B cell (primary cell): ENCODE data around the gene TAF1B. TPM values are rescaled to one million over a fixed set of nuclear protein-coding genes. Genes with fewer than 3 reads are reported as not detected.

Experiments
- ATAC-seq: fragments of 200-7000 bp; cut with Tn5 transposase; one replicate; pipeline ENCODE4 v1.10.0; 2021; ENCODE audit warnings: low read depth, mild to moderate bottlenecking, moderate number of reproducible peaks, moderate library complexity
- CTCF ChIA-PET: fragments of 350-600 bp; sonication (Branson Sonifier 250); formaldehyde crosslinking; loops from one replicate; lab custom pipeline; 2021; ENCODE audit warnings: antibody characterized with exemption, inconsistent platforms; lab: Charles Lee
- POLR2A ChIA-PET: fragments of 350-600 bp; sonication (Branson Sonifier 250); formaldehyde crosslinking; loops from one replicate; lab custom pipeline; 2021; ENCODE audit warnings: antibody characterized with exemption; lab: Charles Lee
- DNase-seq: peaks from one replicate; pipeline ENCODE4 v3.0.0; 2013
- H2AFZ ChIP-seq: 2 replicates; pipeline ENCODE4 v1.6.1; 2012; ENCODE audit warnings: mild to moderate bottlenecking, low read depth, low read length; ENCODE audit not compliant: insufficient read depth, poor library complexity, severe bottlenecking
- H3K27ac ChIP-seq, 2 donors: 1 replicate in 1 of 2; 2 replicates in 1 of 2; pipeline ENCODE4 v1.5.1; 2012 to 2013; ENCODE audit warnings: low read length in 2 of 2, mild to moderate bottlenecking in 2 of 2, moderate library complexity in 1 of 2
- H3K27me3 ChIP-seq, 4 experiments: fragments of 200-600 bp in 1 of 4; sonication (generic) in 1 of 4; replicated peaks in 1 of 4; 1 replicate in 2 of 4; 2 replicates in 2 of 4; pipeline versions ENCODE4 v1.6.1 to v1.7.0; 2013 to 2016; ENCODE audit warnings: low read length in 3 of 4, mild to moderate bottlenecking in 2 of 4, mixed read lengths in 1 of 4, moderate library complexity in 1 of 4; ENCODE audit not compliant: insufficient read depth in 4 of 4, control insufficient read depth in 3 of 4; ENCODE audit errors: control extremely low read depth in 1 of 4
- H3K36me3 ChIP-seq, 2 experiments: replicated peaks in 1 of 2; 1 replicate in 1 of 2; 2 replicates in 1 of 2; pipeline versions ENCODE4 v1.6.1 to v1.7.1; 2013; ENCODE audit warnings: low read length in 1 of 2; ENCODE audit not compliant: insufficient read depth in 2 of 2, control insufficient read depth in 1 of 2; ENCODE audit errors: control extremely low read depth in 1 of 2, extremely low read depth in 1 of 2
- H3K4me1 ChIP-seq, 2 donors: fragments of 200-600 bp in 1 of 2; sonication (generic) in 1 of 2; 1 replicate in 1 of 2; 2 replicates in 1 of 2; pipeline versions ENCODE4 v1.5.1 to v1.6.1; 2013 to 2017; ENCODE audit warnings: low read length in 2 of 2; ENCODE audit not compliant: control insufficient read depth in 2 of 2, insufficient read depth in 2 of 2
- H3K4me2 ChIP-seq: replicated peaks from 2 replicates; pipeline ENCODE3; 2012; ENCODE audit warnings: mild to moderate bottlenecking, low read depth, low read length; ENCODE audit not compliant: poor library complexity, severe bottlenecking
- H3K4me3 ChIP-seq, 5 experiments: fragments of 200-600 bp in 1 of 5; sonication (generic) in 1 of 5; 1 replicate in 3 of 5; 2 replicates in 2 of 5; pipeline versions ENCODE4 v1.5.1 to v1.7.0; 2011 to 2016; ENCODE audit warnings: low read length in 4 of 5, mild to moderate bottlenecking in 4 of 5, low read depth in 2 of 5, control low read depth in 1 of 5, moderate library complexity in 1 of 5; ENCODE audit not compliant: insufficient read depth in 1 of 5; ENCODE audit errors: control extremely low read depth in 1 of 5, extremely low read depth in 1 of 5
- H3K79me2 ChIP-seq: fragments of 200-600 bp; sonication (generic); one replicate; pipeline ENCODE4 v1.6.0; 2016; ENCODE audit warnings: low read length; ENCODE audit not compliant: control insufficient read depth, insufficient read depth
- H3K9ac ChIP-seq: fragments of 200-600 bp; sonication (generic); 2 replicates; pipeline ENCODE4 v1.6.1; 2017; ENCODE audit warnings: mild to moderate bottlenecking, low read length, moderate library complexity
- H3K9me3 ChIP-seq, 3 donors: one replicate each; pipeline versions ENCODE4 v1.6.1 to v1.7.1; 2013; ENCODE audit warnings: low read length in 2 of 3; ENCODE audit not compliant: control insufficient read depth in 2 of 3, insufficient read depth in 1 of 3; ENCODE audit errors: control extremely low read depth in 1 of 3
- H4K20me1 ChIP-seq: 2 replicates; pipeline ENCODE4 v1.6.0; 2012; ENCODE audit warnings: mild to moderate bottlenecking, low read length; ENCODE audit not compliant: insufficient read depth, control insufficient read depth, poor library complexity, severe bottlenecking
- H3K27ac Mint-ChIP-seq: one replicate; pipeline ENCODE4 v1.8.0; 2021; ENCODE audit warnings: mixed read lengths
- H3K27me3 Mint-ChIP-seq: one replicate; pipeline ENCODE4 v1.8.0; 2021; ENCODE audit warnings: mixed read lengths
- H3K4me1 Mint-ChIP-seq: one replicate; pipeline ENCODE4 v1.8.0; 2021; ENCODE audit warnings: mixed read lengths
- H3K4me3 Mint-ChIP-seq: one replicate; pipeline ENCODE4 v1.8.0; 2021; ENCODE audit warnings: mixed read lengths
- H3K9me3 Mint-ChIP-seq: one replicate; pipeline ENCODE4 v1.8.0; 2022; ENCODE audit warnings: mixed read lengths; ENCODE audit not compliant: insufficient read depth
- EZH2 ChIP-seq: IDR thresholded peaks from 2 replicates; pipeline ENCODE4 v1.6.1; 2012; ENCODE audit warnings: borderline replicate concordance, low read depth, mild to moderate bottlenecking, moderate library complexity, low read length; ENCODE audit not compliant: insufficient read depth, poor library complexity, severe bottlenecking
- WGBS: methylation state at CpG from one replicate; pipeline ENCODE4 v1.1.5; 2013; ENCODE audit warnings: missing lambda C conversion rate; ENCODE audit not compliant: insufficient coverage; 5-methylcytosine and 5-hydroxymethylcytosine counted together
- intact Hi-C: fragments of 100-400 bp; cut with micrococcal nuclease; formaldehyde crosslinking; loops from one replicate; pipeline ENCODE4 v1.10.0; 2022
- polyA plus RNA-seq: library from polyadenylated mRNA; depleted of rRNA; stranded (reverse); fragments of >200 nt; gene quantifications from 2 replicates; pipeline ENCODE4 v1.2.3, GENCODE V29; 2012
- total RNA-seq, 2 donors: library from RNA; stranded (reverse); fragments of 120-200 nt in 1 of 2; gene quantifications; 1 replicate in 1 of 2; 2 replicates in 1 of 2; pipeline versions ENCODE4 v1.2.3 to v1.2.4, GENCODE V29; 2013 to 2022
- TF ChIP-seq, protein P1 (sequence below): fragments of 200-600 bp; IDR thresholded peaks from one replicate; pipeline ENCODE4 v1.8.0; 2022; ENCODE audit warnings: antibody characterized with exemption, mild to moderate bottlenecking

TAF1B gene
- total and polyA plus RNA-seq, 2 donors (not counting 1 experiment from before 2014, with no cell fraction given) = 4.5 to 25.5 TPM

DNA sequence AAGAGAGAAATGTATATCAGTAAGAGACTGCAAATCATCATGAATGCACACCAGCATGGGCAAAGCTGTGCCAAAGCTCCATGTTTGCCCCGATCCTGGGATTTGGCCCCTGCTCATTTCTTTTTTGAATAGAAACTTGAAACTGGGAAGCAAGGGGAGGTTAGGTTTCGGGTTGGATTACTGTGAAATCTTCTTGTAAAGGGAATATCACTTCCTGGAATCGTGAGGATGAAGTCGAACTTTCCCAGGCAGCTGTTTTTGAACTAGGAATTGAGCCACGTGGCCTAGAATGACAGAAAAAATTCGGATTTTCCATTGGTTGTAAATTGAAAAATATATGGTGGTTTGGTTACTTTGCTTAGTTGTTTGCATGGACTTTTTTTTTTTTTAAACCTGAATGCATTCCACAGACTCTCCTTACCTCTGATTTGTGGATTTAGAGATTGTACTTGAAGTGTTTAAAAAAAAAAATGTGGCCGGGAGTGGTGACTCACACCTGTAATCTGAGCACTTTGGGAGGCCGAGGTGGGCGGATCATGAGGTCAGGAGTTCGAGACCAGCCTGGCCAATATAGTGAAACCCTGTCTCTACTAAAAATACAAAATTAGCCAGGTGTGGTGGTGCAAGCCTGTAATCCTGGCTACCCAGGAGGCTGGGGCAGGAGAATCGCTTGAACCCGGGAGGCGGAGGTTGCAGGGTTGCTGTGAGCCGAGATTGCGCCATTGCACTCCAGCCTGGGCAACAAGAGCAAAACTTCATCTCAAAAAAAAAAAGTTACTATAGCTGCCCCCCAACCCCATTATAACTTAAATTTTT lies 140.3 kb downstream of the TAF1B start:
- Histone ChIP-seq H3K4me2 (peak overlapping the region; percentile 32), H4K20me1 (no peaks in the 10 kb centered on the region), H2AFZ (peak overlapping the region; percentile 39), H3K27ac (no peak overlapping the region), H3K79me2 (no peaks in the 10 kb centered on the region), H3K4me1 (peaks cover 5 to 6% of the 10 kb centered on the region in 2 donors), H3K4me3 (no peak overlapping the region), H3K9me3 (no peaks in the 10 kb centered on the region), H3K36me3 (no peaks in the 10 kb centered on the region), H3K27me3 (peaks cover 0 to 5% (median 0%) of the 10 kb centered on the region in 4 experiments), H3K9ac (no peak overlapping the region)
- WGBS = 81% methylated on average over 11 of the region's 15 CpGs
- no peak for DNase-seq
- Mint-ChIP-seq H3K27me3 (peaks cover 15% of the 10 kb centered on the region), H3K9me3 (no peaks in the 10 kb centered on the region), H3K4me1 (peaks cover 4% of the 10 kb centered on the region), H3K27ac (no peak overlapping the region), H3K4me3 (no peak overlapping the region)
- CTCF ChIA-PET = interaction anchor here (0.6 to 10.9 kb wide), 42 partner anchors 9 to 464 kb away, joined by 3 to 319 read pairs (median 5); partner anchors contain the start of genes KLF11, ODC1 and TAF1B
- POLR2A ChIA-PET = interaction anchor here (1.0 to 1.4 kb wide), 4 partner anchors 59 to 65 kb away, joined by 3 to 6 read pairs (median 4); no protein-coding TSS in a partner anchor
- TF ChIP-seq, protein P1, sequence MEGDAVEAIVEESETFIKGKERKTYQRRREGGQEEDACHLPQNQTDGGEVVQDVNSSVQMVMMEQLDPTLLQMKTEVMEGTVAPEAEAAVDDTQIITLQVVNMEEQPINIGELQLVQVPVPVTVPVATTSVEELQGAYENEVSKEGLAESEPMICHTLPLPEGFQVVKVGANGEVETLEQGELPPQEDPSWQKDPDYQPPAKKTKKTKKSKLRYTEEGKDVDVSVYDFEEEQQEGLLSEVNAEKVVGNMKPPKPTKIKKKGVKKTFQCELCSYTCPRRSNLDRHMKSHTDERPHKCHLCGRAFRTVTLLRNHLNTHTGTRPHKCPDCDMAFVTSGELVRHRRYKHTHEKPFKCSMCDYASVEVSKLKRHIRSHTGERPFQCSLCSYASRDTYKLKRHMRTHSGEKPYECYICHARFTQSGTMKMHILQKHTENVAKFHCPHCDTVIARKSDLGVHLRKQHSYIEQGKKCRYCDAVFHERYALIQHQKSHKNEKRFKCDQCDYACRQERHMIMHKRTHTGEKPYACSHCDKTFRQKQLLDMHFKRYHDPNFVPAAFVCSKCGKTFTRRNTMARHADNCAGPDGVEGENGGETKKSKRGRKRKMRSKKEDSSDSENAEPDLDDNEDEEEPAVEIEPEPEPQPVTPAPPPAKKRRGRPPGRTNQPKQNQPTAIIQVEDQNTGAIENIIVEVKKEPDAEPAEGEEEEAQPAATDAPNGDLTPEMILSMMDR = no peak
- TF ChIP-seq EZH2 = no peak
- intact Hi-C loops = loop anchor here (1.0 to 5.0 kb wide), 6 partner anchors 33 to 684 kb away; partner anchors contain the start of gene GRHL1
- ATAC-seq = no peak

Other genes starting within 250 kb of the TAF1B start
- gene YWHAQ, start 212.5 kb upstream of the TAF1B start, total RNA-seq = 119 and 126 TPM in 2 replicates
- 68.7 and 93.3 TPM in 2 replicates for gene YWHAQ, start 212.5 kb upstream of the TAF1B start, polyA plus RNA-seq
- 0.70 and 0.76 TPM in 2 replicates for gene GRHL1, start 108.2 kb downstream of the TAF1B start, total RNA-seq
- 0.25 and 0.84 TPM in 2 replicates for gene GRHL1, start 108.2 kb downstream of the TAF1B start, polyA plus RNA-seq
- 16.2 and 20.8 TPM in 2 replicates for gene KLF11, start 200.1 kb downstream of the TAF1B start, total RNA-seq
- gene KLF11, start 200.1 kb downstream of the TAF1B start, polyA plus RNA-seq = 46.6 and 48.4 TPM in 2 replicates
- gene CYS1, start 236.9 kb downstream of the TAF1B start, total RNA-seq = not detected in 2 replicates
- gene CYS1, start 236.9 kb downstream of the TAF1B start, polyA plus RNA-seq = not detected in 2 replicates